ENCODE data around the gene VPS25. TPM values are rescaled to one million over a fixed set of nuclear protein-coding genes. Genes with fewer than 3 reads are reported as not detected.

Gene VPS25
- total RNA-seq, 1 donor from 2014 or later, result 55.1 TPM

DNA sequence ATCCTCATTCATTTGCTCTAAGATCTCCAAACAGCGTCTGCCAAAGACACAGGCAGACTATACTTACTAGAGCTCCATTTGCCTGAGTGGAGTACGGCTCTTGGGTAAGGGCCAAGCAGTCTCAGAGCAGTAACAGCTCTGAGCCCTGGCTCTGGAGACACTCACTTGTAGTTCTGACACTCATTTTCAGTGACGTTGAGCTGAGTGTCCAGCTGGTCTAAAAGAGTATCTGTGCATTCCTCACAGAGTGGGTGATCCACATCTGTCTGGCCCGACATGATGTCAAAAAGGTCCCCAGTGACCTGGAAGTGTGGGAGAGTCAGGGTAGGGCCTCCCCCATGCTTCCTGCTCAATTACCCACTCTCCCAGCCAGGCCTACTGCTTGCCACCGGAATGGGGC, 45.1 kb downstream of the VPS25 start:
- peaks cover 39% of the 10 kb centered on the region for H3K36me3 Mint-ChIP-seq (ENCODE audit: low read depth)
- TF ChIP-seq, protein P1, sequence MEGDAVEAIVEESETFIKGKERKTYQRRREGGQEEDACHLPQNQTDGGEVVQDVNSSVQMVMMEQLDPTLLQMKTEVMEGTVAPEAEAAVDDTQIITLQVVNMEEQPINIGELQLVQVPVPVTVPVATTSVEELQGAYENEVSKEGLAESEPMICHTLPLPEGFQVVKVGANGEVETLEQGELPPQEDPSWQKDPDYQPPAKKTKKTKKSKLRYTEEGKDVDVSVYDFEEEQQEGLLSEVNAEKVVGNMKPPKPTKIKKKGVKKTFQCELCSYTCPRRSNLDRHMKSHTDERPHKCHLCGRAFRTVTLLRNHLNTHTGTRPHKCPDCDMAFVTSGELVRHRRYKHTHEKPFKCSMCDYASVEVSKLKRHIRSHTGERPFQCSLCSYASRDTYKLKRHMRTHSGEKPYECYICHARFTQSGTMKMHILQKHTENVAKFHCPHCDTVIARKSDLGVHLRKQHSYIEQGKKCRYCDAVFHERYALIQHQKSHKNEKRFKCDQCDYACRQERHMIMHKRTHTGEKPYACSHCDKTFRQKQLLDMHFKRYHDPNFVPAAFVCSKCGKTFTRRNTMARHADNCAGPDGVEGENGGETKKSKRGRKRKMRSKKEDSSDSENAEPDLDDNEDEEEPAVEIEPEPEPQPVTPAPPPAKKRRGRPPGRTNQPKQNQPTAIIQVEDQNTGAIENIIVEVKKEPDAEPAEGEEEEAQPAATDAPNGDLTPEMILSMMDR (IDR thresholded peaks at IDR 0.05), result no peak
- DNase-seq (ENCODE audit: low spot score), result no peak
- H3K27me3 Mint-ChIP-seq (ENCODE audit: low read depth), result no peaks in the 10 kb centered on the region
- H3K9me3 Mint-ChIP-seq (ENCODE audit: low read depth), result no peaks in the 10 kb centered on the region
- H3K4me1 Mint-ChIP-seq (ENCODE audit: low read depth), result peaks cover 16% of the 10 kb centered on the region
- H3K4me3 Mint-ChIP-seq (ENCODE audit: unreplicated experiment), result no peak overlapping the region
- H3K27ac Mint-ChIP-seq (ENCODE audit: unreplicated experiment), result peak overlapping the region; percentile 22

DNA sequence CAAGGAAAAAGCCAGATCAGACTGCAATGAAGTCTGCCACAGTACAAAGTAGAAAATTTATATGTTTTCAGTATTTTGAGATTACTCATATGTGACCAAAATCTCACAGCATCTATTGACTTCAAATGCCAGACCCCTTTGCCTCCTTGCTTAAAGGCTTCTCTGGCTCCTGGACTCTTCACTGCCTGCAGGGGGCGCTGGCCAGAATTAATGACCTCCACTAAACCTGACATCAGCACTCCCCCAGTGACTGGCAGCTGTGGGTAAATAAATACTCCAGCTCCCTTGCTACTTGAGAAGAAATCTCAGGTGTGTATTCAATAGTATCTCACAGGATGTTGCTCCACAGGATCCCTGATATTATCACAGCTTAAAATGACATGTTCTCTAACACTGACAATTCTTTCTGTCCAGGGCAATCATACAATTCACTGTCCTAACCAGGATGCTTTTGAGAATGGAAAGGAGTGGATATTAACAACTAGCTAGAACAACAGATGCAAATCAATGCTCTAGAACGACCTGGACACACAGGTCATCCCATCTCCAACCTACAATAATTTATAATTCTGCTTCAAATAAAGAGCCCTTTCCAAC, 46.8 kb downstream of the VPS25 start:
- H3K4me1 Mint-ChIP-seq (ENCODE audit: low read depth), result peaks cover 22% of the 10 kb centered on the region
- H3K9me3 Mint-ChIP-seq (ENCODE audit: low read depth), result no peaks in the 10 kb centered on the region
- no peaks in the 10 kb centered on the region for H3K27me3 Mint-ChIP-seq (ENCODE audit: low read depth)
- no peak overlapping the region for H3K4me3 Mint-ChIP-seq (ENCODE audit: unreplicated experiment)
- no peak for DNase-seq (ENCODE audit: low spot score)
- H3K27ac Mint-ChIP-seq (ENCODE audit: unreplicated experiment), result no peak overlapping the region
- TF ChIP-seq, protein P1 (IDR thresholded peaks at IDR 0.05), result peak; percentile 84
- H3K36me3 Mint-ChIP-seq (ENCODE audit: low read depth), result peaks cover 30% of the 10 kb centered on the region

DNA sequence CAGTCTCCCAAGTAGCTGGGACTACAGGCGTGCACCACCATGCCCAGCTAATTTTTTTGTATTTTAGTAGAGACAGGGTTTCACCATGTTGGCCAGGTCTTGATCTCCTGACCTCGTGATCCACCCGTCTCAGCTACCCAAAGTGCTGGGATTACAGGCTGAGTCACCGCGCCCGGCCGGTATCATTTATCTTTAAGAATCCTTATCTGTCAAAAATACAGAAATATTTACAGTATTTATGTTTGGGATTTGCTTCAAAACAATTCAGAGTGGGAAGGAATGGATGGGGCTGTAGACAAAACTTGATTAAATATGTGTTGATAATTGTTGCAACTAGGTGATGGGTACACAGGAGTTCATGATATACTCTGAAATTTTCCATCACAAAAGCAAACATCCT, 47.9 kb downstream of the VPS25 start:
- TF ChIP-seq, protein P1 (IDR thresholded peaks at IDR 0.05), result no peak
- Mint-ChIP-seq H3K4me1 (ENCODE audit: low read depth) (peaks cover 19% of the 10 kb centered on the region), H3K27me3 (ENCODE audit: low read depth) (no peaks in the 10 kb centered on the region), H3K27ac (ENCODE audit: unreplicated experiment) (no peak overlapping the region), H3K4me3 (ENCODE audit: unreplicated experiment) (no peak overlapping the region), H3K9me3 (ENCODE audit: low read depth) (no peaks in the 10 kb centered on the region), H3K36me3 (ENCODE audit: low read depth) (peaks cover 24% of the 10 kb centered on the region)
- no peak for DNase-seq (ENCODE audit: low spot score)

DNA sequence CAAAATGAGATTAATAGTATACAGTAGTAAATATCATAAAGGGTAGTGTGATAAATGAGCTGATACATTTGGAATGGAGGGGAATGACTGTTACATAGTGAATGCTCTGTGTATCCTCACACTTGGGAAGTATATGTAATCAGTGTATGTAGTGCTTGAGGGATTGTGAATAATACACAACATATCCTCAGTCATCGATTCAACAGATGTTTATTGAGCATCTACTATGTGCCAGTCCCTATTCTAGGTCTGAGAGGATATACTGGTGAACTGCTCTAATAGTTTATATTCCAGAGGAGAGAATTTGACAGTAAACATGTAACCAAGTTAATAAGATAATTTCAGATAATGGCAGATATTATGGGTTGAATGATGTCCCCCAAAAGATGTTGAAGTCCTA, 54.2 kb downstream of the VPS25 start:
- Mint-ChIP-seq H3K27me3 (ENCODE audit: low read depth) (peaks cover 12% of the 10 kb centered on the region), H3K4me1 (ENCODE audit: low read depth) (peaks cover 22% of the 10 kb centered on the region), H3K4me3 (ENCODE audit: unreplicated experiment) (no peak overlapping the region), H3K36me3 (ENCODE audit: low read depth) (no peaks in the 10 kb centered on the region), H3K27ac (ENCODE audit: unreplicated experiment) (no peak overlapping the region), H3K9me3 (ENCODE audit: low read depth) (no peaks in the 10 kb centered on the region)
- TF ChIP-seq, protein P1 (IDR thresholded peaks at IDR 0.05), result no peak
- no peak for DNase-seq (ENCODE audit: low spot score)

Small RNA genes within 50 kb of the gene (microRNA-seq; reads per million reads assigned to microRNA genes)
- not detected for gene MIR6781 (ENCODE audit: borderline number of aligned reads)

Other genes with a start within 250 kb of the VPS25 start
- 64.5 to 68.7 TPM (median 66.4 TPM) in 3 replicates for gene NAGLU, start 237.2 kb upstream of the VPS25 start, total RNA-seq
- gene HSD17B1, start 220.5 kb upstream of the VPS25 start, total RNA-seq, result 1.4 to 2.6 TPM (median 1.4 TPM) in 3 replicates
- gene COASY, start 211.3 kb upstream of the VPS25 start, total RNA-seq, result 31.2 to 57.3 TPM (median 37.1 TPM) in 3 replicates
- 30.1 to 37.0 TPM (median 30.3 TPM) in 3 replicates for gene MLX, start 206.3 kb upstream of the VPS25 start, total RNA-seq
- 4.9 to 13.0 TPM (median 6.1 TPM) in 3 replicates for gene PSMC3IP, start 195.7 kb upstream of the VPS25 start, total RNA-seq
- gene RETREG3, start 164.1 kb upstream of the VPS25 start, total RNA-seq, result 50.4 to 62.9 TPM (median 61.8 TPM) in 3 replicates
- 41.1 to 70.4 TPM (median 41.6 TPM) in 3 replicates for gene TUBG1, start 163.8 kb upstream of the VPS25 start, total RNA-seq
- 26.2 to 36.5 TPM (median 29.2 TPM) in 3 replicates for gene TUBG2, start 114.2 kb upstream of the VPS25 start, total RNA-seq
- gene PLEKHH3, start 96.5 kb upstream of the VPS25 start, total RNA-seq, result 23.7 to 41.5 TPM (median 38.7 TPM) in 3 replicates
- gene CCR10, start 91.6 kb upstream of the VPS25 start, total RNA-seq, result 1.2 to 1.8 TPM (median 1.6 TPM) in 3 replicates
- 22.8 to 43.6 TPM (median 42.1 TPM) in 3 replicates for gene CNTNAP1, start 90.9 kb upstream of the VPS25 start, total RNA-seq
- gene EZH1, start 28.4 kb upstream of the VPS25 start, total RNA-seq, result 22.2 to 25.6 TPM (median 22.4 TPM) in 3 replicates
- 0.63 to 4.9 TPM (median 3.9 TPM) in 3 replicates for gene RAMP2, start 12.2 kb upstream of the VPS25 start, total RNA-seq
- gene WNK4, start 7.2 kb downstream of the VPS25 start, total RNA-seq, result 0.26 to 0.32 TPM in 2 of 3 replicates, not detected in the other
- gene COA3, start 25.3 kb downstream of the VPS25 start, total RNA-seq, result 38.7 to 49.1 TPM (median 39.5 TPM) in 3 replicates
- 0.60 TPM in 1 of 3 replicates, not detected in the others for gene CNTD1, start 25.4 kb downstream of the VPS25 start, total RNA-seq
- gene BECN1, start 50.8 kb downstream of the VPS25 start, total RNA-seq, result 55.3 to 71.6 TPM (median 60.5 TPM) in 3 replicates
- 99.7 to 117 TPM (median 111 TPM) in 3 replicates for gene PSME3, start 59.9 kb downstream of the VPS25 start, total RNA-seq
- gene AOC2, start 71.1 kb downstream of the VPS25 start, total RNA-seq, result 1.4 to 2.2 TPM (median 1.4 TPM) in 3 replicates
- gene AOC3, start 77.8 kb downstream of the VPS25 start, total RNA-seq, result 0.53 to 17.4 TPM (median 15.5 TPM) in 3 replicates
- not detected in 3 replicates for gene G6PC1, start 127.3 kb downstream of the VPS25 start, total RNA-seq
- gene AARSD1, start 191.0 kb downstream of the VPS25 start, total RNA-seq, result 39.1 to 44.4 TPM (median 44.0 TPM) in 3 replicates
- 1.2 to 5.7 TPM (median 3.9 TPM) in 3 replicates for gene PTGES3L, start 206.6 kb downstream of the VPS25 start, total RNA-seq
- 11.2 to 13.1 TPM (median 11.3 TPM) in 3 replicates for gene RUNDC1, start 207.1 kb downstream of the VPS25 start, total RNA-seq
- gene RPL27, start 225.0 kb downstream of the VPS25 start, total RNA-seq, result 738 to 860 TPM (median 747 TPM) in 3 replicates
- 9.0 to 20.9 TPM (median 12.8 TPM) in 3 replicates for gene IFI35, start 233.3 kb downstream of the VPS25 start, total RNA-seq
- gene VAT1, start 248.9 kb downstream of the VPS25 start, total RNA-seq, result 290 to 589 TPM (median 567 TPM) in 3 replicates

All from chondrocyte (in vitro differentiated cells).